ENCODE results near the gene LAMA1. TPM values are rescaled to one million over a fixed set of nuclear protein-coding genes. Genes with fewer than 3 reads are reported as not detected.
A peak's percentile ranks its signal among the peaks of the same experiment; 100 is the strongest.

Gene LAMA1
- total RNA-seq, 5 donors from 2014 or later (not counting 1 experiment from before 2014, with no cell fraction given) = 0.09 to 0.43 (median 0.09) TPM; not detected in 2

DNA sequence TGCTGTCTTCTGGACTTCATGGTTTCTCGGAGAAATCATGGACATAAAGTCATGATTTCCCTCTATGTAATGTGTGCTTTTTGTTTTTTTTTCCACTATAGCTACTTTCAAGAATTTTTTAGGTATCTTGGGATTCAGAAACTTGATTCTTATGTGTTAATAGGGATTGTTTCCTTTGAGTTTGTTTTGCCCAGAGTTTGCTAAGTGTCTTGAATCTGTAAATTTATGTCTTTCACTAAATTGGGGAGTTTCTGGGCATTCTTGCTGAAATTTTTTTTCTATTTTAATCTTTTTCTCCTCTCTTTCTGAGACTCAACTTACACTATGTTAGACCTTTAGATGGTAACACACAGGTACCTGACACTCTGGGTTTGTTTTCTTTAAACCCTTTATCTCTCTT, 182.7 kb downstream of the LAMA1 start:
- Mint-ChIP-seq H3K27ac (no peak overlapping the region), H3K4me1 (no peaks in the 10 kb centered on the region), H3K9me3 (peaks cover 2 to 12% (median 6%) of the 10 kb centered on the region in 3 donors), H3K27me3 (peaks cover 4 to 10% of the 10 kb centered on the region in 2 donors), H3K4me3 (no peak overlapping the region), H3K36me3 (no peaks in the 10 kb centered on the region)
- Histone ChIP-seq H3K27me3 (replicated peaks in 1 of 2; ENCODE audit: control insufficient read depth in 2 of 2, extremely low read depth in 1 of 2, insufficient read depth in 2 of 2, low read length in 1 of 2) (no peaks in the 10 kb centered on the region), H3K4me3 (ENCODE audit: control insufficient read depth in 1 of 2, extremely low read depth in 1 of 2, low read length in 1 of 2) (no peak overlapping the region), H3K36me3 (ENCODE audit: control insufficient read depth in 2 of 2, extremely low read depth in 1 of 2, insufficient read depth in 1 of 2, low read length in 1 of 2) (no peaks in the 10 kb centered on the region), H3K27ac (ENCODE audit: low read length) (no peak overlapping the region), H3K9me3 (no peaks in the 10 kb centered on the region), H3K4me1 (ENCODE audit: control insufficient read depth in 1 of 2, extremely low read depth in 1 of 2, insufficient read depth in 2 of 2, low read length in 2 of 2) (no peaks in the 10 kb centered on the region)
- no CpG with 5 or more reads among the region's 1 CpG for WGBS (ENCODE audit: insufficient coverage)
- ChIA-PET CTCF (no interaction called here), POLR2A (no interaction called here)
- no peak for ATAC-seq (replicated peaks in 1 of 4)
- no peak for DNase-seq

DNA sequence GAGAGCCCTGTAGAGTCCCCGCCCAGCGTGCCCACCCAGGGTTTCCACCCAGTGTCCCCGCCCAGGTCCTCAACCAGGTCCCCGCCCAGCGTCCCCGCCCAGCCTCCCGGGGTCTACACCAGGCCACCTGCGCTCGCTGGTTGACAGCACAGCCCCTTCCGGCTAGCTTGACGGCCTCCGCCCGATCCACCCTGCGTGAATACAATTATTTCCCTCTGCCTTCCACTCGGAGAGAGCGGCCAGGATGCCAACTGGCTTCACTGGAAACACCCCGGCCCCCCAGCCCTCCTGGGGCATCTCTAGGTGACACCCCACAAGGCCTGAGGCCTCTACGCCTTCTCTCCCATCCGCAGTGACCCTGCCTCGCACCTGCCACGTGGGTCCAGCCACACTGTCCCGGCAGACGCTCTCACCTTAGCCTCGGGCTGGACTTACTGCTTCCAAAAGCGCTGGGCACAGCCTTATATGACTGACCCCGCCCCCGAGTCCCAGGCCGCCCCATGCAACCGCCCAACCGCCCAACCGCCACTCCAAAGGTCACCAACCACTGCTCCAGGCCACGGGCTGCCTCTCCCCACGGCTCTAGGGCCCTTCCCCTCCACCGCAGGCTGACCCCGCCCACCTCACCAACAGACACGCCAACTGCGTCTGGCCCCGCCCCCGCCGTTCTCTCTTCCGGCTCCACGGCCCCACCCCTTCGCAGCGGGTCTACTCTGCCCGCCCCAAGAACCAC, 188.1 kb downstream of the LAMA1 start:
- no peaks in the 10 kb centered on the region for H3K27me3 Mint-ChIP-seq
- no peaks in the 10 kb centered on the region for H3K4me1 Mint-ChIP-seq
- ATAC-seq (replicated peaks in 1 of 4) = peak in 1 of 4 experiments; percentile 16
- WGBS (ENCODE audit: insufficient coverage) = 88% methylated on average over 36 of the region's 45 CpGs
- H3K4me3 ChIP-seq (ENCODE audit: control insufficient read depth in 1 of 2, extremely low read depth in 1 of 2, low read length in 1 of 2) = no peak overlapping the region
- CTCF ChIA-PET = no interaction called here
- H3K9me3 ChIP-seq = no peaks in the 10 kb centered on the region
- POLR2A ChIA-PET = no interaction called here
- H3K9me3 Mint-ChIP-seq = peaks cover 2 to 12% (median 10%) of the 10 kb centered on the region in 3 donors
- no peaks in the 10 kb centered on the region for H3K36me3 ChIP-seq (ENCODE audit: control insufficient read depth in 2 of 2, extremely low read depth in 1 of 2, insufficient read depth in 1 of 2, low read length in 1 of 2)
- DNase-seq = no peak
- H3K27ac ChIP-seq (ENCODE audit: low read length) = no peak overlapping the region
- H3K36me3 Mint-ChIP-seq = no peaks in the 10 kb centered on the region
- no peak overlapping the region for H3K4me3 Mint-ChIP-seq
- no peak overlapping the region for H3K27ac Mint-ChIP-seq
- no peaks in the 10 kb centered on the region for H3K27me3 ChIP-seq (replicated peaks in 1 of 2; ENCODE audit: control insufficient read depth in 2 of 2, extremely low read depth in 1 of 2, insufficient read depth in 2 of 2, low read length in 1 of 2)
- no peaks in the 10 kb centered on the region for H3K4me1 ChIP-seq (ENCODE audit: control insufficient read depth in 1 of 2, extremely low read depth in 1 of 2, insufficient read depth in 2 of 2, low read length in 2 of 2)

- no peaks in the 10 kb centered on the region for H3K36me3 ChIP-seq (ENCODE audit: control insufficient read depth in 2 of 2, extremely low read depth in 1 of 2, insufficient read depth in 1 of 2, low read length in 1 of 2)
- H3K36me3 Mint-ChIP-seq = no peaks in the 10 kb centered on the region
- H3K27me3 Mint-ChIP-seq = no peaks in the 10 kb centered on the region
- no peaks in the 10 kb centered on the region for H3K4me1 ChIP-seq (ENCODE audit: control insufficient read depth in 1 of 2, extremely low read depth in 1 of 2, insufficient read depth in 2 of 2, low read length in 2 of 2)
- POLR2A ChIA-PET = no interaction called here
- H3K4me1 Mint-ChIP-seq = no peaks in the 10 kb centered on the region
- CTCF ChIA-PET = no interaction called here
- no peak overlapping the region for H3K27ac ChIP-seq (ENCODE audit: low read length)
- no peak for DNase-seq
- 92% methylated on average over 5 of the region's 11 CpGs for WGBS (ENCODE audit: insufficient coverage)
- ATAC-seq (replicated peaks in 1 of 4) = no peak
- H3K4me3 ChIP-seq (ENCODE audit: control insufficient read depth in 1 of 2, extremely low read depth in 1 of 2, low read length in 1 of 2) = no peak overlapping the region
- no peaks in the 10 kb centered on the region for H3K27me3 ChIP-seq (replicated peaks in 1 of 2; ENCODE audit: control insufficient read depth in 2 of 2, extremely low read depth in 1 of 2, insufficient read depth in 2 of 2, low read length in 1 of 2)
- no peak overlapping the region for H3K4me3 Mint-ChIP-seq
- peaks cover 5 to 14% (median 10%) of the 10 kb centered on the region in 3 donors for H3K9me3 Mint-ChIP-seq
- no peak overlapping the region for H3K27ac Mint-ChIP-seq
- no peaks in the 10 kb centered on the region for H3K9me3 ChIP-seq
Observed at GRCh38 chr18:6928359-6928758, 189.2 kb downstream of the LAMA1 start.

DNA sequence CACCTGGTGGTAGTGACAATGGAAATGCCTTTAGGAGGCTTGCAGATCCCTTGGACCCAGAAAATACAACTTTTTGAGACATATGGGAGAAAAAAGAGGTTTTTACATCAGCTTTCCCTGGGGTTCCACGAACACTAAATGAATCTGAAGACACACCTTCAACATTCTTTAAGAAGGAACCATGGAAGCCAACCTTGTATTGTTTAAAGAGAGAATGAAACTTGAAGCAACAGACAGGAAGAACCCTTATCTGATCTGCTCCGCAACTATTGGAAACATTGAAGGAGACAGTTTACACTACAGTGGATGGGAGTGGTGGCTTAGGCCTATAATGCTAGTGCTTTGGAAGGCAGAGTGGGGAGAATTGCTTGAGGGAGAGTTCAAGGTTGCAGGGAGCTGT, 190.4 kb downstream of the LAMA1 start:
- Histone ChIP-seq H3K27me3 (replicated peaks in 1 of 2; ENCODE audit: control insufficient read depth in 2 of 2, extremely low read depth in 1 of 2, insufficient read depth in 2 of 2, low read length in 1 of 2) (no peaks in the 10 kb centered on the region), H3K9me3 (no peaks in the 10 kb centered on the region), H3K4me3 (ENCODE audit: control insufficient read depth in 1 of 2, extremely low read depth in 1 of 2, low read length in 1 of 2) (no peak overlapping the region), H3K4me1 (ENCODE audit: control insufficient read depth in 1 of 2, extremely low read depth in 1 of 2, insufficient read depth in 2 of 2, low read length in 2 of 2) (no peaks in the 10 kb centered on the region), H3K36me3 (ENCODE audit: control insufficient read depth in 2 of 2, extremely low read depth in 1 of 2, insufficient read depth in 1 of 2, low read length in 1 of 2) (no peaks in the 10 kb centered on the region), H3K27ac (ENCODE audit: low read length) (no peak overlapping the region)
- DNase-seq (no peak), ATAC-seq (replicated peaks in 1 of 4) (no peak)
- Mint-ChIP-seq H3K27ac (no peak overlapping the region), H3K9me3 (peaks cover 7 to 16% (median 10%) of the 10 kb centered on the region in 3 donors), H3K36me3 (no peaks in the 10 kb centered on the region), H3K4me3 (no peak overlapping the region), H3K27me3 (no peaks in the 10 kb centered on the region), H3K4me1 (no peaks in the 10 kb centered on the region)
- CTCF ChIA-PET = no interaction called here
- WGBS (ENCODE audit: insufficient coverage) = 91% methylated on average over 1 of the region's 2 CpGs
- POLR2A ChIA-PET = no interaction called here

DNA sequence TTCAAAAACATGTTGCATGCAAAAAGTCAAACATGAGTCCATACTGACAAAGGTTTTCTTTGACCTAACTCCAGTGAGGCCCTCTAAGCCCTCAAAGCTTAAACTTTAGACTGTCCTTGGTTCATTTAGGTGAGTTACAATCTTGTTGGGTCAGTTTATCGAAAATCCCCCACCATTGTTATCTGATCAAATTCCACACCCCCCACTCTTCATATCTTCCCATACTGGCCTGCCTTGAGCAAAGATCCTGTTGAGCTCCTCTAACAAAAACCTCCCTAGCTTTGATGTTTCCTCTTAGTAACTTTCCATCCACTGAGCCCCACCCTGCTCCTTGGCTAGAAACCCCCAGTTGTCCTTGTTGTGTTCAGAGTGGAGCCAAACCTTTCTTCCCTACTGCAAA, 194.4 kb downstream of the LAMA1 start:
- H3K4me1 Mint-ChIP-seq = no peaks in the 10 kb centered on the region

GRCh38 chr18:6921571-6921970, 196.0 kb downstream of the LAMA1 start:
- DNase-seq (no peak), ATAC-seq (replicated peaks in 1 of 4) (no peak)
- no peak overlapping the region for H3K4me3 Mint-ChIP-seq
- Histone ChIP-seq H3K36me3 (ENCODE audit: control insufficient read depth in 2 of 2, extremely low read depth in 1 of 2, insufficient read depth in 1 of 2, low read length in 1 of 2) (no peaks in the 10 kb centered on the region), H3K4me3 (ENCODE audit: control insufficient read depth in 1 of 2, extremely low read depth in 1 of 2, low read length in 1 of 2) (no peak overlapping the region), H3K27me3 (replicated peaks in 1 of 2; ENCODE audit: control insufficient read depth in 2 of 2, extremely low read depth in 1 of 2, insufficient read depth in 2 of 2, low read length in 1 of 2) (peaks cover 0 to 4% of the 10 kb centered on the region in 2 experiments), H3K4me1 (ENCODE audit: control insufficient read depth in 1 of 2, extremely low read depth in 1 of 2, insufficient read depth in 2 of 2, low read length in 2 of 2) (no peaks in the 10 kb centered on the region), H3K27ac (ENCODE audit: low read length) (no peak overlapping the region), H3K9me3 (no peaks in the 10 kb centered on the region)
- no peaks in the 10 kb centered on the region for H3K4me1 Mint-ChIP-seq
- H3K9me3 Mint-ChIP-seq = peaks cover 3 to 5% (median 4%) of the 10 kb centered on the region in 3 donors
- ChIA-PET POLR2A (no interaction called here), CTCF (no interaction called here)
- H3K36me3 Mint-ChIP-seq = no peaks in the 10 kb centered on the region
- no peak overlapping the region for H3K27ac Mint-ChIP-seq
- no peaks in the 10 kb centered on the region for H3K27me3 Mint-ChIP-seq

More for the DNA sequence above, 194.4 kb downstream of the LAMA1 start:
- Histone ChIP-seq H3K36me3 (ENCODE audit: control insufficient read depth in 2 of 2, extremely low read depth in 1 of 2, insufficient read depth in 1 of 2, low read length in 1 of 2) (no peaks in the 10 kb centered on the region), H3K4me1 (ENCODE audit: control insufficient read depth in 1 of 2, extremely low read depth in 1 of 2, insufficient read depth in 2 of 2, low read length in 2 of 2) (no peaks in the 10 kb centered on the region), H3K27ac (ENCODE audit: low read length) (no peak overlapping the region), H3K9me3 (no peaks in the 10 kb centered on the region), H3K27me3 (replicated peaks in 1 of 2; ENCODE audit: control insufficient read depth in 2 of 2, extremely low read depth in 1 of 2, insufficient read depth in 2 of 2, low read length in 1 of 2) (peaks cover 0 to 4% of the 10 kb centered on the region in 2 experiments), H3K4me3 (ENCODE audit: control insufficient read depth in 1 of 2, extremely low read depth in 1 of 2, low read length in 1 of 2) (no peak overlapping the region)
- Mint-ChIP-seq H3K4me3 (no peak overlapping the region), H3K36me3 (no peaks in the 10 kb centered on the region), H3K9me3 (peaks cover 3 to 8% (median 5%) of the 10 kb centered on the region in 3 donors), H3K27ac (no peak overlapping the region), H3K27me3 (no peaks in the 10 kb centered on the region)
- WGBS (ENCODE audit: insufficient coverage) = no CpG with 5 or more reads among the region's 1 CpG
- DNase-seq (no peak), ATAC-seq (replicated peaks in 1 of 4) (no peak)
- POLR2A ChIA-PET = no interaction called here
- CTCF ChIA-PET = no interaction called here
